H9 (cell line): Measurements from ENCODE around the gene MC4R. TPM values are rescaled to one million over a fixed set of nuclear protein-coding genes. Genes with fewer than 3 reads are reported as not detected.

Experiments
- DNase-seq: peaks from one replicate; pipeline ENCODE4 v3.0.0-alpha.2; 2017
- H2AFZ ChIP-seq: one replicate; pipeline ENCODE4 v1.6.1; 2013; ENCODE audit warnings: mild to moderate bottlenecking, low read length, control low read depth, moderate library complexity
- H2AK5ac ChIP-seq: 2 replicates; pipeline ENCODE4 v1.6.1; 2013; ENCODE audit warnings: low read length, control low read depth, mixed read lengths; ENCODE audit not compliant: insufficient read length
- H2BK120ac ChIP-seq: one replicate; pipeline ENCODE4 v1.6.1; 2013; ENCODE audit warnings: low read depth, mild to moderate bottlenecking, low read length, control low read depth, inconsistent platforms; ENCODE audit not compliant: poor library complexity, severe bottlenecking
- H2BK12ac ChIP-seq: 2 replicates; pipeline ENCODE4 v1.6.1; 2013; ENCODE audit warnings: low read length, control low read depth, mixed read lengths, low read depth; ENCODE audit not compliant: insufficient read length
- H2BK15ac ChIP-seq: 2 replicates; pipeline ENCODE4 v1.6.1; 2013; ENCODE audit warnings: low read depth, low read length, control low read depth
- H2BK20ac ChIP-seq: one replicate; pipeline ENCODE4 v1.6.1; 2013; ENCODE audit warnings: low read depth, mild to moderate bottlenecking, low read length, control low read depth, inconsistent platforms; ENCODE audit not compliant: poor library complexity, severe bottlenecking
- H2BK5ac ChIP-seq: 2 replicates; pipeline ENCODE4 v1.6.1; 2013; ENCODE audit warnings: low read length, control low read depth, mixed read lengths; ENCODE audit not compliant: insufficient read length
- H3K14ac ChIP-seq: 2 replicates; pipeline ENCODE4 v1.6.1; 2013; ENCODE audit warnings: low read length, control low read depth; ENCODE audit not compliant: insufficient read depth
- H3K18ac ChIP-seq: 2 replicates; pipeline ENCODE4 v1.6.1; 2013; ENCODE audit warnings: low read depth, mild to moderate bottlenecking, mixed read lengths, low read length, control low read depth; ENCODE audit not compliant: insufficient read length
- H3K23ac ChIP-seq: 2 replicates; pipeline ENCODE4 v1.6.1; 2013; ENCODE audit warnings: low read length, control low read depth, mixed read lengths, low read depth; ENCODE audit not compliant: insufficient read length
- H3K23me2 ChIP-seq: 2 replicates; pipeline ENCODE4 v1.6.1; 2013; ENCODE audit warnings: low read depth, mild to moderate bottlenecking, mixed read lengths, low read length, control low read depth; ENCODE audit not compliant: insufficient read length, poor library complexity, severe bottlenecking
- H3K27ac ChIP-seq: 2 replicates; pipeline ENCODE4 v1.5.1; 2013; ENCODE audit warnings: low read length, control low read depth, mixed read lengths, low read depth; ENCODE audit not compliant: insufficient read length
- H3K27me3 ChIP-seq: 2 replicates; pipeline ENCODE4 v1.6.1; 2013; ENCODE audit warnings: low read length, control low read depth, inconsistent platforms; ENCODE audit not compliant: insufficient read depth
- H3K4ac ChIP-seq: 2 replicates; pipeline ENCODE4 v1.6.1; 2013; ENCODE audit warnings: low read depth, mild to moderate bottlenecking, control low read depth, inconsistent platforms, low read length, moderate library complexity
- H3K4me1 ChIP-seq: 2 replicates; pipeline ENCODE4 v1.6.1; 2013; ENCODE audit warnings: low read length, control low read depth, inconsistent platforms; ENCODE audit not compliant: insufficient read depth
- H3K4me2 ChIP-seq: 2 replicates; pipeline ENCODE4 v1.6.1; 2013; ENCODE audit warnings: low read length, control low read depth, mixed read lengths; ENCODE audit not compliant: insufficient read length, insufficient read depth
- H3K56ac ChIP-seq: 2 replicates; pipeline ENCODE4 v1.6.1; 2013; ENCODE audit warnings: low read depth, mild to moderate bottlenecking, mixed read lengths, low read length, control low read depth; ENCODE audit not compliant: insufficient read length
- H3K79me1 ChIP-seq: 2 replicates; pipeline ENCODE4 v1.6.1; 2013; ENCODE audit warnings: low read depth, mild to moderate bottlenecking, moderate library complexity, low read length, control low read depth, inconsistent platforms; ENCODE audit not compliant: insufficient read depth, poor library complexity, severe bottlenecking
- H3K79me2 ChIP-seq: 2 replicates; pipeline ENCODE4 v1.6.1; 2013; ENCODE audit warnings: low read length, control low read depth, inconsistent platforms; ENCODE audit not compliant: insufficient read depth
- H3K9ac ChIP-seq: 2 replicates; pipeline ENCODE4 v1.6.1; 2013; ENCODE audit warnings: low read length, control low read depth, mixed read lengths; ENCODE audit not compliant: insufficient read length; ENCODE audit errors: extremely low read depth
- H3K9me3 ChIP-seq: one replicate; pipeline ENCODE4 v1.6.1; 2013; ENCODE audit warnings: low read depth, low read length, inconsistent platforms; ENCODE audit not compliant: control insufficient read depth
- H3T11ph ChIP-seq: one replicate; pipeline ENCODE4 v1.6.1; 2013; ENCODE audit warnings: mild to moderate bottlenecking, low read length, control low read depth, inconsistent platforms
- H4K20me1 ChIP-seq: one replicate; pipeline ENCODE4 v1.6.1; 2013; ENCODE audit not compliant: control insufficient read depth, insufficient read length, insufficient read depth
- H4K5ac ChIP-seq: 2 replicates; pipeline ENCODE4 v1.6.1; 2013; ENCODE audit warnings: low read depth, mild to moderate bottlenecking, mixed read lengths, low read length, control low read depth; ENCODE audit not compliant: insufficient read length
- H4K8ac ChIP-seq: replicated peaks from 2 replicates; pipeline ENCODE4 v1.6.1; 2013; ENCODE audit warnings: low read length, control low read depth, mixed read lengths, low read depth; ENCODE audit not compliant: insufficient read length
- H4K91ac ChIP-seq: 2 replicates; pipeline ENCODE4 v1.6.1; 2013; ENCODE audit warnings: low read depth, mild to moderate bottlenecking, moderate library complexity, mixed read lengths, low read length, control low read depth; ENCODE audit not compliant: insufficient read length
- H3K27ac Mint-ChIP-seq, 3 experiments: 2 replicates in 2 of 3; 3 replicates in 1 of 3; pipeline ENCODE4 v1.8.0; 2020 to 2021; ENCODE audit warnings: mixed read lengths in 3 of 3, mild to moderate bottlenecking in 1 of 3, moderate library complexity in 1 of 3
- H3K27me3 Mint-ChIP-seq: 2 replicates; pipeline ENCODE4 v1.8.0; 2021; ENCODE audit warnings: low read depth, mild to moderate bottlenecking, moderate library complexity, mixed read lengths
- H3K36me3 Mint-ChIP-seq, 3 experiments: 2 replicates in 2 of 3; 3 replicates in 1 of 3; pipeline ENCODE4 v1.8.0; 2020 to 2021; ENCODE audit warnings: low read depth in 3 of 3, mixed read lengths in 3 of 3; ENCODE audit not compliant: insufficient read depth in 1 of 3
- H3K4me1 Mint-ChIP-seq, 2 experiments: 2 replicates each; pipeline ENCODE4 v1.8.0; 2020; ENCODE audit warnings: mixed read lengths in 2 of 2
- H3K4me3 Mint-ChIP-seq, 2 experiments: 2 replicates in 1 of 2; 3 replicates in 1 of 2; pipeline ENCODE4 v1.8.0; 2020 to 2021; ENCODE audit warnings: mild to moderate bottlenecking in 2 of 2, mixed read lengths in 2 of 2, moderate library complexity in 1 of 2
- H3K9me3 Mint-ChIP-seq, 2 experiments: 2 replicates in 1 of 2; 3 replicates in 1 of 2; pipeline ENCODE4 v1.8.0; 2020; ENCODE audit warnings: mild to moderate bottlenecking in 2 of 2, mixed read lengths in 2 of 2, moderate library complexity in 1 of 2
- WGBS: extraction: QIAGEN DNeasy Blood & Tissue Kit; methylation state at CpG from one replicate; pipeline ENCODE4 v1.1.7; 2013; ENCODE audit warnings: missing lambda C conversion rate, low lambda C conversion rate, mixed read lengths; ENCODE audit not compliant: insufficient read length; ENCODE audit errors: extremely low coverage; 5-methylcytosine and 5-hydroxymethylcytosine counted together
- total RNA-seq: library from RNA; stranded (reverse); gene quantifications from 2 replicates; pipeline ENCODE4 v1.2.1, GENCODE V29; 2021
- TF ChIP-seq, protein P1 (sequence below): fragments of 200-600 bp; sonication (generic); conservative IDR thresholded peaks from 3 replicates; pipeline ENCODE4 v1.8.0; 2021; ENCODE audit warnings: antibody characterized with exemption, mild to moderate bottlenecking

The MC4R gene
- total RNA-seq, 1 experiment from 2014 or later = not detected

GRCh38 chr18:60383893-60384292 is 11.3 kb upstream of the MC4R start:
- TF ChIP-seq, protein P1, sequence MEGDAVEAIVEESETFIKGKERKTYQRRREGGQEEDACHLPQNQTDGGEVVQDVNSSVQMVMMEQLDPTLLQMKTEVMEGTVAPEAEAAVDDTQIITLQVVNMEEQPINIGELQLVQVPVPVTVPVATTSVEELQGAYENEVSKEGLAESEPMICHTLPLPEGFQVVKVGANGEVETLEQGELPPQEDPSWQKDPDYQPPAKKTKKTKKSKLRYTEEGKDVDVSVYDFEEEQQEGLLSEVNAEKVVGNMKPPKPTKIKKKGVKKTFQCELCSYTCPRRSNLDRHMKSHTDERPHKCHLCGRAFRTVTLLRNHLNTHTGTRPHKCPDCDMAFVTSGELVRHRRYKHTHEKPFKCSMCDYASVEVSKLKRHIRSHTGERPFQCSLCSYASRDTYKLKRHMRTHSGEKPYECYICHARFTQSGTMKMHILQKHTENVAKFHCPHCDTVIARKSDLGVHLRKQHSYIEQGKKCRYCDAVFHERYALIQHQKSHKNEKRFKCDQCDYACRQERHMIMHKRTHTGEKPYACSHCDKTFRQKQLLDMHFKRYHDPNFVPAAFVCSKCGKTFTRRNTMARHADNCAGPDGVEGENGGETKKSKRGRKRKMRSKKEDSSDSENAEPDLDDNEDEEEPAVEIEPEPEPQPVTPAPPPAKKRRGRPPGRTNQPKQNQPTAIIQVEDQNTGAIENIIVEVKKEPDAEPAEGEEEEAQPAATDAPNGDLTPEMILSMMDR = no peak
- no peak overlapping the region for H2BK5ac ChIP-seq
- no peaks in the 10 kb centered on the region for H3K9me3 ChIP-seq
- H3K23me2 ChIP-seq = no peaks in the 10 kb centered on the region
- H2BK120ac ChIP-seq = no peak overlapping the region
- no peak overlapping the region for H3K23ac ChIP-seq
- H3K79me1 ChIP-seq = no peaks in the 10 kb centered on the region
- no peaks in the 10 kb centered on the region for H3K79me2 ChIP-seq
- no peak overlapping the region for H3K18ac ChIP-seq
- H2AK5ac ChIP-seq = no peak overlapping the region
- no peaks in the 10 kb centered on the region for H4K20me1 ChIP-seq
- Mint-ChIP-seq H3K4me3 (no peak overlapping the region), H3K9me3 (no peaks in the 10 kb centered on the region), H3K27me3 (no peaks in the 10 kb centered on the region), H3K4me1 (no peaks in the 10 kb centered on the region), H3K36me3 (no peaks in the 10 kb centered on the region), H3K27ac (no peak overlapping the region)
- H2BK12ac ChIP-seq = no peak overlapping the region
- H2BK15ac ChIP-seq = no peak overlapping the region
- no peak overlapping the region for H3K14ac ChIP-seq
- DNase-seq = no peak
- no peaks in the 10 kb centered on the region for H3K27me3 ChIP-seq
- H3K4me2 ChIP-seq = no peak overlapping the region
- H3K27ac ChIP-seq = no peak overlapping the region
- no peak overlapping the region for H3K56ac ChIP-seq
- H4K91ac ChIP-seq = no peak overlapping the region
- H2AFZ ChIP-seq = no peak overlapping the region
- H4K5ac ChIP-seq = no peak overlapping the region
- no peak overlapping the region for H3T11ph ChIP-seq
- H2BK20ac ChIP-seq = no peak overlapping the region
- no peak overlapping the region for H3K4ac ChIP-seq
- no peaks in the 10 kb centered on the region for H3K4me1 ChIP-seq
- WGBS = no CpG with 5 or more reads among the region's 2 CpGs
- no peak overlapping the region for H4K8ac ChIP-seq
- H3K9ac ChIP-seq = no peak overlapping the region
